Measurements from ENCODE around the gene HIPK2. TPM values are rescaled to one million over a fixed set of nuclear protein-coding genes. Genes with fewer than 3 reads are reported as not detected.

The HIPK2 gene
- total RNA-seq, 1 experiment from 2014 or later: 30.7 TPM

DNA sequence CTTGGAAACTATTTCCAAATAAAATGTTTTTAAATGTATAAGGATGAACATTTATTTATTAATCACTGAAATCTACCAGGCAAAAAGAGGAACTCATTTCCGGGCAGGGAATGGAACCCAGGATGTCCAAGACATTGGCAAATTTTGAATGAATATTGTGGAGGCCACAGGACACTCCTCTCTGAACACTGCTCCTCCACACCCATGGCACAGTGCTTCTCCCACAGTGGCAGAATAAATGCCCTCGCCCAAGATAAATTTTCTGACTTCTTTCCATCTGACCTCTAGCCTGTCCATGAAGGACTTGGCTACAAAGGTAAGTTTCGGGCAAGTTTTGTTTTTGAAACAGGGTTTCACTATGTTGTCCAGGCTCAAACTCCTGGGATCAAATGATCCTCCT lies 39.0 kb downstream of the HIPK2 start:
- H3K27ac ChIP-seq (ENCODE audit: low read depth, low read length, poor library complexity, severe bottlenecking): no peak overlapping the region
- H3K36me3 ChIP-seq (ENCODE audit: insufficient read depth, low read length, poor library complexity, severe bottlenecking): no peaks in the 10 kb centered on the region
- DNase-seq (ENCODE audit: low spot score): no peak
- POLR2A ChIA-PET (ENCODE audit: low non-redundant PET): interaction anchor here (0.7 kb wide), 1 partner anchor 60 kb away, joined by 5 read pairs; no protein-coding TSS in a partner anchor
- TF ChIP-seq EZH2 (IDR thresholded peaks at IDR 0.05; ENCODE audit: borderline replicate concordance, low read depth, low read length, poor library complexity, severe bottlenecking): no peak
- TF ChIP-seq, protein P1, sequence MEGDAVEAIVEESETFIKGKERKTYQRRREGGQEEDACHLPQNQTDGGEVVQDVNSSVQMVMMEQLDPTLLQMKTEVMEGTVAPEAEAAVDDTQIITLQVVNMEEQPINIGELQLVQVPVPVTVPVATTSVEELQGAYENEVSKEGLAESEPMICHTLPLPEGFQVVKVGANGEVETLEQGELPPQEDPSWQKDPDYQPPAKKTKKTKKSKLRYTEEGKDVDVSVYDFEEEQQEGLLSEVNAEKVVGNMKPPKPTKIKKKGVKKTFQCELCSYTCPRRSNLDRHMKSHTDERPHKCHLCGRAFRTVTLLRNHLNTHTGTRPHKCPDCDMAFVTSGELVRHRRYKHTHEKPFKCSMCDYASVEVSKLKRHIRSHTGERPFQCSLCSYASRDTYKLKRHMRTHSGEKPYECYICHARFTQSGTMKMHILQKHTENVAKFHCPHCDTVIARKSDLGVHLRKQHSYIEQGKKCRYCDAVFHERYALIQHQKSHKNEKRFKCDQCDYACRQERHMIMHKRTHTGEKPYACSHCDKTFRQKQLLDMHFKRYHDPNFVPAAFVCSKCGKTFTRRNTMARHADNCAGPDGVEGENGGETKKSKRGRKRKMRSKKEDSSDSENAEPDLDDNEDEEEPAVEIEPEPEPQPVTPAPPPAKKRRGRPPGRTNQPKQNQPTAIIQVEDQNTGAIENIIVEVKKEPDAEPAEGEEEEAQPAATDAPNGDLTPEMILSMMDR (conservative IDR thresholded peaks at IDR 0.05; ENCODE audit: low read depth, low read length): no peak
- H3K4me1 ChIP-seq (ENCODE audit: insufficient read depth, low read length, poor library complexity, severe bottlenecking): peaks cover 10% of the 10 kb centered on the region
- H3K27me3 ChIP-seq (replicated peaks; ENCODE audit: insufficient read depth, low read depth, low read length, poor library complexity): no peaks in the 10 kb centered on the region
- CTCF ChIA-PET: no interaction called here
- no TSS peak for BruUV-seq (replicated peaks)
- intact Hi-C loops (cut with micrococcal nuclease; ENCODE audit: unreplicated experiment): no loop called here
- no peak overlapping the region for H3K4me3 ChIP-seq (ENCODE audit: low read depth, low read length, poor library complexity, severe bottlenecking)
- H3K9me3 ChIP-seq (ENCODE audit: low read depth, low read length, poor library complexity, severe bottlenecking): no peaks in the 10 kb centered on the region

DNA sequence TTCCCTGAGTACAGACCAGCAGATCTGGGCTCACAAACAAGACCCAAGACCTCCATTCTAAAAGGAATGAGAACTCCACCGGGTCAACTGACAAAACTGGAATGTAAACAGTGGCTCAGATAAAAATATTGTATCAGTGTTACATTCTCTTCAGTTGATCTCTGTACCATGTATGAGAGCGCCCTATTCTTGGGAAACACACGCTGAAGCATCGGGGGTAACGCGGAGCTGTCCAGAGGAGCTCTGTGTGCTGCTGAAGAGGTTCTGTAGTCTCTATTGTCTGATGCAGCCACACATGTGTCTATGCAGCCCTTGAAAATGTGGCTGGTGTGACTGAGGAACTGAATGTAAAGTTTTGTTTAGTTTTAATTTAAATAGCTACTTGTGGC lies 39.7 kb downstream of the HIPK2 start:
- Histone ChIP-seq H3K27me3 (replicated peaks; ENCODE audit: insufficient read depth, low read depth, low read length, poor library complexity) (no peaks in the 10 kb centered on the region), H3K9me3 (ENCODE audit: low read depth, low read length, poor library complexity, severe bottlenecking) (no peaks in the 10 kb centered on the region), H3K4me1 (ENCODE audit: insufficient read depth, low read length, poor library complexity, severe bottlenecking) (peaks cover 10% of the 10 kb centered on the region), H3K4me3 (ENCODE audit: low read depth, low read length, poor library complexity, severe bottlenecking) (no peak overlapping the region), H3K27ac (ENCODE audit: low read depth, low read length, poor library complexity, severe bottlenecking) (no peak overlapping the region), H3K36me3 (ENCODE audit: insufficient read depth, low read length, poor library complexity, severe bottlenecking) (no peaks in the 10 kb centered on the region)
- ChIA-PET CTCF (no interaction called here), POLR2A (ENCODE audit: low non-redundant PET) (no interaction called here)
- TF ChIP-seq EZH2 (IDR thresholded peaks at IDR 0.05; ENCODE audit: borderline replicate concordance, low read depth, low read length, poor library complexity, severe bottlenecking): no peak
- TF ChIP-seq, protein P1 (conservative IDR thresholded peaks at IDR 0.05; ENCODE audit: low read depth, low read length): no peak
- BruUV-seq (replicated peaks): no TSS peak
- intact Hi-C loops (cut with micrococcal nuclease; ENCODE audit: unreplicated experiment): no loop called here
- DNase-seq (ENCODE audit: low spot score): no peak

DNA sequence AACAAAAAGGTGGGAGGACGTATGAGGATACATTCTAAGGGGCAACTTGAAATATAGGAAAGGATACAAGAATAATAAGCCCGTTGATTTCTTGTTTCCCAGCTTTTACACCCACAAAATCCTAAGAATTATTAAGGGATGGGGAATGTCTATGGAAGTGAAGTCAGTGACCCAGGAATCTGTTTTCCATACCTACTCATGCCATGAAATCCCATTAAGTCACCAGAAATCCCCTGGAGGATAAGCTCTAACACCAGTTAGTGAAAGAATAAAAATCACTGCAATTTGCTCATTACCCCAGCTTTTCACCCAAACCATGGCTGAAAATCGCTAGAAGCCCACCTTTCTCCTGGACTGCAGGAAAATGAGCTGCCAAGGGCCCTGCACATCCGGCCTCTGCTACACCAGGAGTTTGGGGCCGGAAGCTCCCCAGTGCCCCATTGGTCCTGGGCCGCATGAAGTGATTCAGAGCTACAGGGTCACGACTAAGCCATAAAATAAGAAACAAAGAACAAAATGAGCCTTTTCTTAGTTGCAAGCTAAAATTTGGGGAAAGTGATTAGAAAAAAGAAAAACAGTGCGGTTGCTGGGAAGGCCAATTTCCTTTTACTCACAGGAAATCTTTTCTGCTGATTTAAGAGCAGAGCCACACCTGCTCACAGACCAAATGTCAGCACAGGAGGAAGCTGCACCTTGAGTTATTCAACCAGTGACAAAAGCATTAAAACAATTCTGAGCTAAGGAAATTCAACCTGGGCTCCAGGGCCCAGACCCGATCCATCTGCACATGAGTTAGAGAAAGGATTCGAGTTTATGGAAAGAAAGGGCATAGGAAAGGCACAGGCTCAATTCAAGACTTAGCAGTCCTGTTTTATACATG lies 40.3 kb downstream of the HIPK2 start:
- intact Hi-C loops (cut with micrococcal nuclease; ENCODE audit: unreplicated experiment): no loop called here
- DNase-seq (ENCODE audit: low spot score): no peak
- Histone ChIP-seq H3K4me1 (ENCODE audit: insufficient read depth, low read length, poor library complexity, severe bottlenecking) (peaks cover 10% of the 10 kb centered on the region), H3K36me3 (ENCODE audit: insufficient read depth, low read length, poor library complexity, severe bottlenecking) (no peaks in the 10 kb centered on the region), H3K27me3 (replicated peaks; ENCODE audit: insufficient read depth, low read depth, low read length, poor library complexity) (no peaks in the 10 kb centered on the region), H3K27ac (ENCODE audit: low read depth, low read length, poor library complexity, severe bottlenecking) (no peak overlapping the region), H3K4me3 (ENCODE audit: low read depth, low read length, poor library complexity, severe bottlenecking) (no peak overlapping the region), H3K9me3 (ENCODE audit: low read depth, low read length, poor library complexity, severe bottlenecking) (no peaks in the 10 kb centered on the region)
- no peak for TF ChIP-seq EZH2 (IDR thresholded peaks at IDR 0.05; ENCODE audit: borderline replicate concordance, low read depth, low read length, poor library complexity, severe bottlenecking)
- TF ChIP-seq, protein P1 (conservative IDR thresholded peaks at IDR 0.05; ENCODE audit: low read depth, low read length): no peak
- CTCF ChIA-PET: no interaction called here
- POLR2A ChIA-PET (ENCODE audit: low non-redundant PET): no interaction called here
- BruUV-seq (replicated peaks): no TSS peak
